ENCODE measurements around the gene C1orf35.

Gene C1orf35

DNA sequence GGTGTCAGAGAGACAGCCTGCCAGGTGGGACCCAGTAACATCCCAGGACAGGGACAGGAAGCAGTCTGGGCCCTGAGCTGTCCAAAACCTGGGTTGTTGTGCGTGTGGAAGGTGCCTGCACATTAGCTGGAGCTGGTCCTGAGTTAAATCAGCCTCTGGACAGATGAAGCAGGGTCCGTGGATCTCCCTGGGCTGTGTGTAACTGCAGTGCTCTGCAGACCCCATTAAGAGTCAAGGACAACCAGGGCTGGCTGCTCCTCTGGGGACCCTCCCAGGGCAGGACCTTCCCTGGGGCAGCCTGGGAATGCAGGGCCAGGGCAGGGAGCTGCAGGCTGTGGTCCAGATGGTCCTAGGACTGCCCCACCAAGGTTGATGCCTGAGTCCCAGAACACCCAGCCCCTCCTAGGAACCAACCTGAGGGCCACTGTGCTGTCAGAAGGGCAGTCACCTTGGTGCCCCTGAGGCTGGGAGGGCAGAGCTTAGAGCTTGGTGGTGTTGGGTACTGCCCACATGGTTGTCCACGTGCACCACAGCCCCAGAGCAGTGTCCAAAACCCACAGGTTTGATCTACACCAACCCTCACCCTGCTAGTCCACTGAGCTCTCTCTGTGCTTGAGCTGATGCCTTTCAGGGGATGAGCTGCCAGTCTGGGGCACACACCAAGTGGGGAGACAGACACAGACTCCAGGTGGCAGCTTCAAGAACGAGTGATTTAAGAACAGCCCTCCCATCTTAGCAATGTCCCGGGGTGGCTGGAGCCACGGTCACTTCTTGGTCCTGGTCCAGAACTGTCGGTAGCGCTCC is 3.1 kb upstream of the C1orf35 start:
- TF ChIP-seq EZH2 (optimal IDR thresholded peaks at IDR 0.05; ENCODE audit: low read depth, low read length) (no peak), CTCF (IDR thresholded peaks at IDR 0.05; ENCODE audit: low read length) (no peak), EZH2phosphoT487 (IDR thresholded peaks at IDR 0.05; ENCODE audit: low read length) (no peak)
- Histone ChIP-seq H3K9me2 (replicated peaks; ENCODE audit: insufficient read depth, low read length) (no peaks in the 10 kb centered on the region), H3K4me2 (ENCODE audit: low read depth, low read length) (no peak overlapping the region), H3F3A (ENCODE audit: insufficient read depth, low read length) (peaks cover 31% of the 10 kb centered on the region), H3K9ac (ENCODE audit: low read length) (no peak overlapping the region), H3K4me3 (ENCODE audit: low read length) (no peak overlapping the region), H3K27me3 (replicated peaks; ENCODE audit: insufficient read depth, low read length) (no peaks in the 10 kb centered on the region), H3K9me3 (replicated peaks; ENCODE audit: insufficient read depth, low read length) (no peaks in the 10 kb centered on the region), H3K4me1 (ENCODE audit: low read length) (peaks cover 34% of the 10 kb centered on the region), H3K36me3 (replicated peaks; ENCODE audit: insufficient read depth, low read length) (0 out of 2 replicates have a peak, but pooled peaks cover 3% of the 10 kb centered on the region), H3K27ac (ENCODE audit: low read length) (no peak overlapping the region), H2AFZ (ENCODE audit: low read length) (no peak overlapping the region), H3K79me2 (ENCODE audit: low read length) (peaks cover 60% of the 10 kb centered on the region), H4K20me1 (ENCODE audit: insufficient read depth, low read length) (no peaks in the 10 kb centered on the region)
- DNase-seq = no peak

- no peak for DNase-seq
- Histone ChIP-seq H2AFZ (ENCODE audit: low read length) (no peak overlapping the region), H3K79me2 (ENCODE audit: low read length) (peaks cover 64% of the 10 kb centered on the region), H4K20me1 (ENCODE audit: insufficient read depth, low read length) (peaks cover 1% of the 10 kb centered on the region; the same call in 1 of the 2 replicates), H3K4me3 (ENCODE audit: low read length) (no peak overlapping the region), H3K36me3 (replicated peaks; ENCODE audit: insufficient read depth, low read length) (0 out of 2 replicates have a peak, but pooled peaks cover 3% of the 10 kb centered on the region), H3K9ac (ENCODE audit: low read length) (no peak overlapping the region), H3F3A (ENCODE audit: insufficient read depth, low read length) (peaks cover 34% of the 10 kb centered on the region), H3K9me3 (replicated peaks; ENCODE audit: insufficient read depth, low read length) (no peaks in the 10 kb centered on the region), H3K4me2 (ENCODE audit: low read depth, low read length) (no peak overlapping the region), H3K4me1 (ENCODE audit: low read length) (peaks cover 33% of the 10 kb centered on the region), H3K9me2 (replicated peaks; ENCODE audit: insufficient read depth, low read length) (no peaks in the 10 kb centered on the region), H3K27ac (ENCODE audit: low read length) (no peak overlapping the region), H3K27me3 (replicated peaks; ENCODE audit: insufficient read depth, low read length) (no peaks in the 10 kb centered on the region)
- TF ChIP-seq CTCF (IDR thresholded peaks at IDR 0.05; ENCODE audit: low read length) (no peak), EZH2 (optimal IDR thresholded peaks at IDR 0.05; ENCODE audit: low read depth, low read length) (no peak), EZH2phosphoT487 (IDR thresholded peaks at IDR 0.05; ENCODE audit: low read length) (no peak)
These were observed 2.3 kb upstream of the C1orf35 start for GRCh38 chr1:228105270-228105995.

DNA sequence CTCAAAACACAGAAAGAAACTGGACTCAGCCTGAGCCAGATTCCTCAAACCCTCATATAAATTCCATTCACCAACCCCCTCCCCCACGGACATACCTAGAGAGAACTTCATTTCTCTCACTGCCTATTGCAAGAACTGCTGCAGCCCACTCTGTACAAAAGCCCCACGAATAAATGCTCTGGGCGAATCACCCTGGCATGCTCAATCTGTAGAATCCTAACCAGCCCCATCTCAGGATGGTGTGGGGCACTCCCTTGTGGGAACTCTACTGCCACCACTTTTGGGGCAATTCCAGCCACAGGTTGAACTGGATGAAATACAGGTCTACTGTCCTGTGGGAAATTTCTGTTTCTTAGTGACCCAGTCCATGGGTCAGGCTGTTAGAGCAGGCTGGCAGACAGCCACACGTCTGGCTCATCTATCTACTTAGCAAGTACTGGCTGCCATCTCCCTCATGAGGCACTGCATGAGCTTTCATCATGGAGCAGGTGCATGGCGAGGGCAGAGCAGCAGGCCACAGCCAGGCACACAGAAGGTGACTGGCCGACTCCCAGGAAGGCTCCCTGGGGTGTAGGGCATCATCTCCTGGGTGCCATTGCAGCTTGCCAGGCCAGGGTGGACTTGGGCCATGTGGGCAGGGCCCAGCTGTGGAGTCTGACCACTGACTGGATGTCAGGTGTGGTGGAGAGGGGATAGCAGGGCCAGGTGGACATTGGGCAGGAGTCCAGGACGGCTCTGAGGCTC is 1.6 kb upstream of the C1orf35 start:
- peaks cover 63% of the 10 kb centered on the region for H3K79me2 ChIP-seq (ENCODE audit: low read length)
- DNase-seq = no peak
- TF ChIP-seq EZH2 (optimal IDR thresholded peaks at IDR 0.05; ENCODE audit: low read depth, low read length) (no peak), EZH2phosphoT487 (IDR thresholded peaks at IDR 0.05; ENCODE audit: low read length) (no peak), CTCF (IDR thresholded peaks at IDR 0.05; ENCODE audit: low read length) (no peak)
- peak overlapping the region; percentile 87; the same call in 1 of the 2 replicates for H3K9ac ChIP-seq (ENCODE audit: low read length)
- H3K4me3 ChIP-seq (ENCODE audit: low read length) = no peak overlapping the region
- H3K36me3 ChIP-seq (replicated peaks; ENCODE audit: insufficient read depth, low read length) = 0 out of 2 replicates have a peak, but pooled peaks cover 3% of the 10 kb centered on the region
- H4K20me1 ChIP-seq (ENCODE audit: insufficient read depth, low read length) = peaks cover 4% of the 10 kb centered on the region; the same call in 1 of the 2 replicates
- H3K27me3 ChIP-seq (replicated peaks; ENCODE audit: insufficient read depth, low read length) = no peaks in the 10 kb centered on the region
- H3K9me3 ChIP-seq (replicated peaks; ENCODE audit: insufficient read depth, low read length) = no peaks in the 10 kb centered on the region
- no peaks in the 10 kb centered on the region for H3K9me2 ChIP-seq (replicated peaks; ENCODE audit: insufficient read depth, low read length)
- no peak overlapping the region for H2AFZ ChIP-seq (ENCODE audit: low read length)
- H3K4me2 ChIP-seq (ENCODE audit: low read depth, low read length) = peak overlapping the region; percentile 82; the same call in 1 of the 2 replicates
- no peak overlapping the region for H3K27ac ChIP-seq (ENCODE audit: low read length)
- H3F3A ChIP-seq (ENCODE audit: insufficient read depth, low read length) = peaks cover 38% of the 10 kb centered on the region
- H3K4me1 ChIP-seq (ENCODE audit: low read length) = peaks cover 26% of the 10 kb centered on the region
